ENCODE data around the gene SSR4. TPM values are rescaled to one million over a fixed set of nuclear protein-coding genes. Genes with fewer than 3 reads are reported as not detected.

SSR4 gene
- total and polyA plus RNA-seq, 8 donors, result 368 to 925 (median 398) TPM

DNA sequence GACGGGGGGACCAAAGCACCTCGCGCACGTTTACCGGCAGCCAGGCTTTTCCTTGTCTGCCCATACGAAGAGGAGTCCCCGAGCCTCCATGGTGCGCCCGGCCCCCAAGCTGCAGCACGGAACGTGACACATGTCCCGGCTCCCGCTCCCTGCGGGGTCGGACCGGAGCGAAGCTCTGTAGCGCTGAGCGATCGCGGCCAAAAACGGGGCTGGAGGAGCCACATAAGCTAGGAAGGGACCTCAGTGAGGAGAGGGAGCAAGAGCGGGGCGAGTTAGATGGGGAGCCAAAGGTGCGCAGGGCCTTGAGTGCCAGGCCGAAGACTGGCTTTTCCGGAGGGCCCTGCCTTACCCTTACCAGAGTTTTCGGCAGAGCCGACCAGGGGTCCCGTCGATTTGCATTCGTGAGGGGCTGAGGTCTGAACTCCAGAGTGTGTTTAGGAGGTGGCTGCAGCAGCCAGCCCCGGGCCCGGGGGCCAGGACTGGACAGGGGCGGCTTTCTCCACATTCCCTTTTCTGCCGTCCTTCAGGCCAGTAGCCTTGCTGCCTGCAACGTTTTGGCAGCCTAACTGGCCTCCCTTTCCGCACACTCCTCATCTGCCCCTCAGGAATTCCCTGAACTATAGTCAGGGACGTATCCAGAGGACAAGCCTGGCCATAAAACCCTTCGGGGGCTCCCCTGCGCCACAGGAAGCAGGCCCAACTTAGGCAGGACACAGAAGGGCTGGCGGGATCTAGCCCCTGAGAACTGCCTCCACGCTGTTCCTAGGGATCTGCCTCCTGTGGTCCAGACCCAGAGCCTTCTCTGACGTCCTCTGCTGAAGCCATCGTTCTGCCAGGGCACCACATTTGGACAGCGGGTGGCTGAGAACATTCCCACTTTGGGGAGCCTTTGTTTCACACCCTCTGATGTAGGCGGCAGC lies 689 bp downstream of the SSR4 start:
- no peaks in the 10 kb centered on the region for H3K27me3 ChIP-seq
- ATAC-seq (peak in 3 of 4 donors; percentile 3 to 8 (median 6)), FAIRE-seq (no peak), DNase-seq (peak in 2 of 6 donors; percentile 42 to 45)
- intact Hi-C loops (cut with DNase I), result no loop called here
- H3K4me3 ChIP-seq, result peak overlapping the region; percentile 37 to 67 (median 58)
- peaks cover 0 to 7% (median 0%) of the 10 kb centered on the region in 3 donors for H3K4me1 ChIP-seq
- H3K36me3 ChIP-seq, result no peaks in the 10 kb centered on the region
- no peaks in the 10 kb centered on the region for H3K9me3 ChIP-seq
- 3 to 33% methylated on average over 47 of the region's 47 CpGs for WGBS, 2 donors
- peak overlapping the region; percentile 83 to 95 (median 93) for H3K27ac ChIP-seq
- TF ChIP-seq, protein P1, sequence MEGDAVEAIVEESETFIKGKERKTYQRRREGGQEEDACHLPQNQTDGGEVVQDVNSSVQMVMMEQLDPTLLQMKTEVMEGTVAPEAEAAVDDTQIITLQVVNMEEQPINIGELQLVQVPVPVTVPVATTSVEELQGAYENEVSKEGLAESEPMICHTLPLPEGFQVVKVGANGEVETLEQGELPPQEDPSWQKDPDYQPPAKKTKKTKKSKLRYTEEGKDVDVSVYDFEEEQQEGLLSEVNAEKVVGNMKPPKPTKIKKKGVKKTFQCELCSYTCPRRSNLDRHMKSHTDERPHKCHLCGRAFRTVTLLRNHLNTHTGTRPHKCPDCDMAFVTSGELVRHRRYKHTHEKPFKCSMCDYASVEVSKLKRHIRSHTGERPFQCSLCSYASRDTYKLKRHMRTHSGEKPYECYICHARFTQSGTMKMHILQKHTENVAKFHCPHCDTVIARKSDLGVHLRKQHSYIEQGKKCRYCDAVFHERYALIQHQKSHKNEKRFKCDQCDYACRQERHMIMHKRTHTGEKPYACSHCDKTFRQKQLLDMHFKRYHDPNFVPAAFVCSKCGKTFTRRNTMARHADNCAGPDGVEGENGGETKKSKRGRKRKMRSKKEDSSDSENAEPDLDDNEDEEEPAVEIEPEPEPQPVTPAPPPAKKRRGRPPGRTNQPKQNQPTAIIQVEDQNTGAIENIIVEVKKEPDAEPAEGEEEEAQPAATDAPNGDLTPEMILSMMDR (IDR thresholded peaks at IDR 0.05), result no peak

DNA sequence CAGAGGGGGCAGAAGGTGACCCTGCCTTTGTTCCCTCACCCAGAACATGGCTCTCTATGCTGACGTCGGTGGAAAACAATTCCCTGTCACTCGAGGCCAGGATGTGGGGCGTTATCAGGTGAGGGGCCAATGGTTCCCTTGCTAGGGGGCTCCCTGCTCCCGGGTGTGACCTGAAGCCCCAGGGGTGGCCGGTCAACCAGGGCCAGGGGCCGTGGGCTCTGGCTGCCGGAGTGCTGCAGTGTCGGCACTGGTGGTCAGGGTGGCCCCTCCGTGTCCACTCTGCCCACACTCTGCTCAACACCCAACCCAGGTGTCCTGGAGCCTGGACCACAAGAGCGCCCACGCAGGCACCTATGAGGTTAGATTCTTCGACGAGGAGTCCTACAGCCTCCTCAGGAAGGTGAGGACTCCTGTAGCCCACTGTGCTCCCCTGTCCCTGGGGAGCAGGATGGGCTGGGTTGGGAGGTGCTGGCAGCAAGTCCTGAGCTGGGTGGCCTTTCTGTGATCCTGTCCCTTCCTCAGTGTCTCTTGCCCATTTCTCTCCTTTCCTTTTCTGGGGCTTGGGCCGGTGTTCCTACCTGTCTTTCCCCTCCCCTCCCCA lies 3.0 kb downstream of the SSR4 start:
- WGBS, 2 donors, result 76 to 87% methylated on average over 14 to 15 of the region's 15 CpGs
- ATAC-seq, result no peak
- H3K27ac ChIP-seq, result no peak overlapping the region
- H3K27me3 ChIP-seq, result no peaks in the 10 kb centered on the region
- intact Hi-C loops (cut with DNase I), result no loop called here
- peaks cover 0 to 5% (median 0%) of the 10 kb centered on the region in 3 donors for H3K4me1 ChIP-seq
- FAIRE-seq, result no peak
- no peaks in the 10 kb centered on the region for H3K36me3 ChIP-seq
- TF ChIP-seq, protein P1 (IDR thresholded peaks at IDR 0.05), result no peak
- no peaks in the 10 kb centered on the region for H3K9me3 ChIP-seq
- no peak overlapping the region for H3K4me3 ChIP-seq
- DNase-seq, result no peak

DNA sequence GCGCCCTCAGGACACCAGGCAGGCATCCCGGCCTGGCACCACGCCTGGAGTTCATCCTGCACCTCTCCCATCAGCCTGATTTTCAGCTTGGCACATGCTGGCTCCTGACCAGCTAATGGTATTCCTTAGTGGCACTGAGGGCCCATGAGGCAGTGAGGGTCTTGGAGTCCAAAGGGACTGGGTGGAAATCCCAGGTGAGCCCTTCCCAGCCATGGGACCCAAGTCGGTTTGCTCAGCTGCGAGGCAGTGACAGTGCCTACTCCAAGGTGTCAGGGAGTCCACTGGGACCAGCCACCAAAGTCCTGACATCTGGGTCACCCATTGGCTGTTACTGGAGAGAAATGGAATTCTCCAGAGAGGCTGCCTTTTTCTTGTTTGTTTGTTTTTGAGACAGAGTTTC lies 4.9 kb downstream of the SSR4 start:
- 62 to 74% methylated on average over 5 of the region's 5 CpGs for WGBS, 2 donors
- FAIRE-seq (no peak), DNase-seq (peak in 1 of 6 donors; percentile 49), ATAC-seq (peak in 3 of 4 donors; percentile 9 to 25 (median 19))
- no peak overlapping the region for H3K4me3 ChIP-seq
- TF ChIP-seq, protein P1 (IDR thresholded peaks at IDR 0.05), result no peak
- H3K36me3 ChIP-seq, result no peaks in the 10 kb centered on the region
- H3K27me3 ChIP-seq, result no peaks in the 10 kb centered on the region
- H3K27ac ChIP-seq, result no peak overlapping the region
- no peaks in the 10 kb centered on the region for H3K9me3 ChIP-seq
- intact Hi-C loops (cut with DNase I), result no loop called here
- H3K4me1 ChIP-seq, result no peaks in the 10 kb centered on the region

DNA sequence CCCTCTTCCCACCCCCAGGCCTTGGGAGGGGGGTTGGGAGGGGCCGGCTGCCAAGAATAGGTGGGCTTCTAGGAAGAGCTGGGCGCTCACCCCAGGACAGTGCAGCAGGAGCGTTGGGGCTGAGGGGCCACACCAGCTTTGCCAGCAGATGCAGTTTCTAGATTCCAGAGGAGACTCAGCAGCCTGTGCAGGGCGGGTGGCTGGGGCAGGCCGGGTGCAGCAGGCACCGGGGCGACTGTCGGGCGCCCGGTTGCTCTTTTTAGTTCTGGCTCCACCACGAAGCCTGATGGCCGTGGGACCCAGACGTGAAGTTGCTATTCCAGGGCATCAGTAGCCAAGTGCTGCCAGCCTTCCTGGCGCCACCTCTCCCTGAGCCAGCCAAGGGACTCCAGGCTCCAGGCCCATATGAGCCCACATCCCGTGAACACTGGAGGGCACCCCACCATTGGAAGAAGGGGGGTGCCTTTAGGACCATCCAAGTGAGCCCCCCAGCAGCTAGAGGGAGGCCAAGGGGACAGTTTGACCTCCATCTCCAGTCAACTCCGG lies 5.8 kb downstream of the SSR4 start:
- Histone ChIP-seq H3K27ac (no peak overlapping the region), H3K36me3 (no peaks in the 10 kb centered on the region), H3K27me3 (no peaks in the 10 kb centered on the region), H3K4me3 (no peak overlapping the region), H3K4me1 (no peaks in the 10 kb centered on the region), H3K9me3 (no peaks in the 10 kb centered on the region)
- whole genome bisulfite sequencing, 2 donors, result 71 to 76% methylated on average over 16 of the region's 16 CpGs
- TF ChIP-seq, protein P1 (IDR thresholded peaks at IDR 0.05), result no peak
- DNase-seq (no peak), ATAC-seq (peak in 2 of 4 donors; percentile 8 to 34), FAIRE-seq (no peak)
- intact Hi-C loops (cut with DNase I), result no loop called here
